HK-2 (cell line): ENCODE measurements around the gene SH3PXD2A.
"Not testable (repeated sequence)": the region's sequence is repeated elsewhere in the genome, so short reads cannot be mapped to it uniquely, and the experiment has no call there.

Source experiments
- DNase-seq: peaks from one replicate; pipeline ENCODE4 v3.0.0-alpha.2; 2018; ENCODE audit not compliant: unreplicated experiment

The SH3PXD2A gene

DNA sequence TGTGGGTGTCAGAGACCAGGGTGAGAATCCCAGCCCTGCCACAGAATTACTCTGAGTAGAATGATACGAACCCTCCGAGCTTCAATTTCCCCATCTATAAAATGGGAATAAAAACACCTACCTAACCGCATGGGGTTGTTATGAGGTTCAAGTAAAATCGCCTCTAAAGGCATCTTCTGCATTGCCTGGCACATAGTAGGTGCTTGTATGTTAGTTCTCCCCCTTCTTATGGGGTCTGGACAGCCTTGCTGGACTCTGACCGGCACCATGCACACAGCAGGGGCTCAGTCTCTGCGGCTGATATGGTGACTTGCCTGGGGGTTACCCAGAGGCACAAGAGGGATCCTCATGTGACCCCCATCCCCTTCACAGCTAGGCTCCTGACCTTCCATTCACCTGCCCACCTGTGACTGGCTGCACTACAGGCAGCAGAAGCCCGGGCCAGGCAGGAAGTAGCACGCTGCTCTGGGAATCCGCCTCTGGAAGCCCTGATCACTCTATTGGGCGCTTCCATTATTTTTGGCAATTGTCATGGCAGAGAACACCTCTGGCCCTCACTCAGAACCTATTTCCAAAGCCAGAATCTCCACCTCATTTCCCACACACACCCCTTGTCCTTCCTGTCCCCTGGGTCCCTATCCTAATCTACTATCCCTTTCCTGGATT lies 6.0 kb downstream of the SH3PXD2A start:
- DNase-seq = no peak

DNA sequence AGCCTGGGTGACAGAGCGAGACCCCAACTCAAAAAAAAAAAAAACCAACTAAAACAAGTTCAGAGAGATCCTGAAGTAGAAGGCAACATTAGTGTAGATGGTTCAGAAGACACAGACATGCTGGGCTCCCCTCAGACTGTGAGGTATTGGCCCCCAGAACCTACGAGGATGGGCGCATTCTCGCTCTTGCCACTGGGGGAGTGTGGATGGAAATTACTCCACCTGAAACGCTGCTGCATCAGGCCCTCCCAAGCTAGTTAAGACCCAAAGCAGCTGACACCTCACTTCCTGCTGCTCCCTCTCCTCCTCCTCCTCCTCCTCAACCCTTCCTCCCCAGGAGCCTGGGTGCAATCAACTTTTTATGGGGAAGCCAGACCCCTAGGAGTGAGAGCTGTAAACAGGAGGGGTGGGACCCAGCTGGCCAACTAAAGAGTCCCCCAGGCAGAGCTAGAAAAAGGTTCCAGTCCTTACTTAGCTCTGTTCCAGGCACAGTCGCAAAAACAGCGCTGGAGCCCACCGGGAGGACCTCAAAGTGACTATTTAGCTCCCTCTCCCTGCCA lies 7.4 kb downstream of the SH3PXD2A start:
- DNase-seq = no peak

GRCh38 chr10:103847346-103847745 lies 8.0 kb downstream of the SH3PXD2A start:
- no peak for DNase-seq

GRCh38 chr10:103845972-103846371 lies 9.4 kb downstream of the SH3PXD2A start:
- DNase-seq = no peak

DNA sequence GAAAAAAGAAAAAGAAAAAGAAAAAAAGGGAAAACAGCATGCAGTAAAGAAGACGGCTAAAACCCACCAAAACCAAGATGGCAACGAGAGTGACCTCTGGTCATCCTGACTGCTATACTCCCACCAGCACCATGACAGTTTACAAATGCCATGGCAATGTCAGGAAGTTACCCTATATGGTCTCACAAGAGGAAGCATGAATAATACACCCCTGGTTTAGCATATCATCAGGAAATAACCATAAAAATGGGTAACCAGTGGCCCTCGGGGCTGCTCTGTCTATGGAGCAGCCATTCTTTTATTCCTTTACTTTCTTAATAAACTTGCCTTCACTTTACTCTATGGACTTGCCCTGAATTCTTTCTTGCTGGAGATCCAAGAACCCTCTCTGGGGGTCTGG lies 10.0 kb downstream of the SH3PXD2A start:
- not testable (repeated sequence) for DNase-seq

DNA sequence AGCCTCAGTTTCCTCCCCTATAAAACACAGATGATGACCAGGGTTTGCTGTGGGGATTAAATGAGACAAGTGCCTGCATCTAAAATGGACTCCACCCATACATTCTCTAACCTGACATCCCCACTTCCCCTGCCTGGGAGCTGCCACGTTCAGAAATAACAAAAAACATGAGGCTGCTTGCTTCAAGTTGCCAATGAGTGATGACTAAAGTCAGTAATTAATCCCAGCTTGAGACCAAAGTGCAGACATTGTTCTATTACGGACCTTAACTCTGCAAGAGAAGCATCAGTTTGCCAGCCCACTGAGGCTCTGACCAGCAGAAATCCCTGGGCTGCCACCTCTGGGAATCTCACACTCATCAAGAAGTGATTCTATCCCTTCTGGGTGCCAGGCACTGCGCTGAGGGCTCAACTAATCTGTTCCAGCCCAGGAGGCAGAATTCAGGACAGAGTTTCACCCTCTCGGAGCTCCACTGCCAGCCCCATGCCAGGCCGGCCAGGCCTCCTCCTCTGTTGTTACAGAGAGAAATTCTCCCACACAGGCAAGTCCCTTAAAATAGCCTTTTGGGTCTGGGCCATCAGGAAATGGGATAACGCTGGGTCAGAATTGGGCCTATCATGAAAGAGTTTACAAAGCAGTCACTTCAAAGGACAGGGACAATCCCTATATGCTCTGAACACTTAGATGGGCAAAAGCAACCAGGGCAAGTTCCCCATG lies 11.4 kb downstream of the SH3PXD2A start:
- DNase-seq = no peak

GRCh38 chr10:103843045-103843444 lies 12.3 kb downstream of the SH3PXD2A start:
- DNase-seq = no peak

DNA sequence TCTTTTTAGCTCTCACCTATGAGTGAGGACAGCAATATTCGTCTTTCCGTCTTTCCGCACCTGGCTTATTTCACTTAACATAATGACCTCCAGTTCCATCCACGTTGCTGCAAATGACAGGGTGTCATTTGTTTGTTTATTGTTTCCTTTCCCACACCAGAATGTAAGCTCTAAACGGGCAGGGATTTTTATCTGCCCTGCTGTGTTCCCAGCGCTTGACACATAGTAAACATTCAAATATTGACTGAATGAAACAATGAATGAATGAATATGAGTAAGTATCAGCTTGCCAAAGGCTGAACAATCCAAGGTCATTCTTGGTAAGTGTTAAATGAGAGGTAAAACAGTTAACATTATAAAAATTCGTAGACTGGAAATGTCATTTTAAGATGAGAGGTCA lies 12.8 kb downstream of the SH3PXD2A start:
- no peak for DNase-seq

GRCh38 chr10:103841519-103841918 lies 13.9 kb downstream of the SH3PXD2A start:
- no peak for DNase-seq

GRCh38 chr10:103840740-103841070 lies 14.7 kb downstream of the SH3PXD2A start:
- DNase-seq = no peak

DNA sequence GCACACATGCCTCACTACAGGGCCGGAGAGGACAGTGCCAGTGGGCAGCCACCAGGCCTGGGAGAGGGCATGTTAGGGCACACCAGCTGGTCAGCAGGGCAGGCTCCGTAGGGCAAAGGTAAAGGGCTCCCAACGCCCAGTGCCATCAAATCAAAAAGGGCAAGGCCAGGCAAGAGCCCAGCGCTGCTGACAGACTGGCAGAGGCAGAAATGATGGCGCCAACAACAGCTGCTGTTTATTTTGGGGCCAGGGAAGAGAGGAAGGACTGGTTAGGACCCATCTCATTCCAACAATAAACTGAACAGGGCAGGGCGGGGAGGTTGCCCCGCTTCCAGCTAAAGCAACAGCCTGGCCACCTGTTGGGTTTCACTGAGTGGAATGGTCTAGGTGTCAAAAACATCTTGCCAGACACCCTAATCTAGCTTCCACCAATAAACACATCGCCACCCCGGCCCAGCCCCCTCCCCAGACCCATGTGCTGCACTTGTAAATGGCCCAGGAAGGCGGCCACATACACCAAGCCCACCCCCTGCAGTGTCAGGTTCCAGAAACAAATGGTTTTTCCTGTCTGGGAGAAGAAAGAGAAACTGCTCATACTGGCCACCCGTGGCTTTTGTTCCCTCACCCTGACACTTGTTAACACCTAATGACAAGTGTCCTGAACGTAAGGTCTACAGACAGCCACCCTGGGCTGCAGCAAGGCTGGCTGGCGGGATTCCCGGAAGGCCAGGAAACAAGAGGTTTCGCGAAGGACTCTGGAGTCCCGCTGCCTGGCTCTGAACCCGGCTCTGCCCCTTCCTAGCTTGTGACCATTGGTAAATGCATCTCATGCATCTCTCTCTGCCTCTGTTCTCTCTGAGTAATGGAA lies 15.3 kb downstream of the SH3PXD2A start:
- DNase-seq = no peak

GRCh38 chr10:103839519-103839871 lies 15.9 kb downstream of the SH3PXD2A start:
- DNase-seq = no peak

DNA sequence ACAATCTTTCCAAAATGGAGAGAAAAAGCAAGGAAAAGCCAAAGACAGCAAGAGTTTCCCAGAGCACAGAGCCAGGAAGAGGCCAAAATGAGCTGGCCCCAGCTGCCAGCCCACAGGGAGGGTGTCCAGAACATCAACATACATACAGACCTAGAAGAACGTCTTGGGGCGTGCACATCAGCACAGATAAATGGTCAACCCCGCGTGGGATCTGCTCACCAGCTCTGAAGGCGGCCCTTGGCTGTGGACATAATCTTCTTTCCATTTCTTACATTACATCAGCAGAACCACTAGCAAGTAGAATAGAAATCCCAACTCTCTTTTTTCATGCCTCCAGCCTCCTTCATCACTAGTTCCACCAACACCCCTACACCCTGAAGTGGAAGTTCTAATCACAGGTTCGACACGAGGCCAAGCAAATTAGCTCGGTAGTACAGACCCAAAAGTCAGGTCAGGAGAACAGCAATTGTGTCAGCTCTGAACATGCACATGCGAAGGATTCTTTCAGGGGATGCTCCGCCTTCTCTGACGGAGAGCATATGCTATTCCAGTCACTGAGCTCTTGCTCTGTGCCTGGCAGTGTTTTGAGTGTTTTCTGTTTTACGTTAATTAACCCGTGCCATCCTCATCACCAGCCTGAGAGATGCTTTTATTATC lies 16.4 kb downstream of the SH3PXD2A start:
- DNase-seq = no peak

DNA sequence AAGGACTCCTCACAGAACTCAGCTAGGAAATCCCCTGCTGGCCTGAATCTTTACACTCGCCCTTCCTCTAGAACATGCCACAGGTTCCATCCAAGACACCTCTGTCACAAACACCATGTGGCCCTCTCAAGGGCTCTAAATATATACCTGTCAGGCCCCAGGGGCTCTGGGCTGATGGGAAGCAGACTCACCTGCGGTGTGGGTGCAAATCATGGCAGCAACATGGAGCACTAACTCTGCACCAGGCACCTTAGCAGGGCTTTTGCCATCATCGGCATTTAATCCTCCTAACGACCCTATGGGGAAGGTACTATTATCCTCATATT lies 17.3 kb downstream of the SH3PXD2A start:
- no peak for DNase-seq

GRCh38 chr10:103837370-103838069 lies 17.9 kb downstream of the SH3PXD2A start:
- no peak for DNase-seq

DNA sequence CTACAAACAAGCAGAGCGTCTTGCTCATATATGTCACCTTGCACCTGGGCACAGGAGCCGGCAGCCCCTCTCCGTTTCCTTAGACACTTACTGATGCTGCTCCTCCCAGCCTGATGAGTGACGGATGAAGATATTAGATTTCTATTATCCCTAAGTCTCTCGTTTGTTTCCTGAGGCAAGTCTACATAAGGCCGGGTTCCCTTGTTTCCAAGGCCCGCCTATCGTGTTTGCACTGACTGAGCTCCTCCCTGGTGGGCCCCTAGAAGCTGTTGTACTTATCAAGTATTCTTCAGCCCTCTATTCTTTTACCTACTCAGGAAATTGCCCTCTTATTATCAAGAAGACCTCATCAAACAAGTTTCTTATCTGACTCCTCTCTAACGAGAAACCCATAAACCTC lies 18.5 kb downstream of the SH3PXD2A start:
- DNase-seq = no peak

DNA sequence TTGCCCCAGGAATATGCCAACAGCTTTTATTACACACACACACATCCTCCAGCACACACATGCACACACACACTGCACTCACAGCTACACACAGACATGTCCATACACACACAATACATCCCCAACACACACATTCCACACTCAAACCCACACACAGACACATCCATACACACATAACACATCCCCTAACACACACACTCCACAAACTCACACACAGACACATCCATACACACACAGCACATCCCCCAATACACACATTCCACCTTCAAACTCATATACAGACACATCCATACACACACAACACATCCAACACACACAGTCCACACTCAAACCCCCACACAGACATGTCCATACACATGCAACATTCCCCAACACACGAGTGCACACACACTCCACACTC lies 19.1 kb downstream of the SH3PXD2A start:
- DNase-seq = no peak

GRCh38 chr10:103835096-103836050 lies 20.0 kb downstream of the SH3PXD2A start:
- DNase-seq = no peak

DNA sequence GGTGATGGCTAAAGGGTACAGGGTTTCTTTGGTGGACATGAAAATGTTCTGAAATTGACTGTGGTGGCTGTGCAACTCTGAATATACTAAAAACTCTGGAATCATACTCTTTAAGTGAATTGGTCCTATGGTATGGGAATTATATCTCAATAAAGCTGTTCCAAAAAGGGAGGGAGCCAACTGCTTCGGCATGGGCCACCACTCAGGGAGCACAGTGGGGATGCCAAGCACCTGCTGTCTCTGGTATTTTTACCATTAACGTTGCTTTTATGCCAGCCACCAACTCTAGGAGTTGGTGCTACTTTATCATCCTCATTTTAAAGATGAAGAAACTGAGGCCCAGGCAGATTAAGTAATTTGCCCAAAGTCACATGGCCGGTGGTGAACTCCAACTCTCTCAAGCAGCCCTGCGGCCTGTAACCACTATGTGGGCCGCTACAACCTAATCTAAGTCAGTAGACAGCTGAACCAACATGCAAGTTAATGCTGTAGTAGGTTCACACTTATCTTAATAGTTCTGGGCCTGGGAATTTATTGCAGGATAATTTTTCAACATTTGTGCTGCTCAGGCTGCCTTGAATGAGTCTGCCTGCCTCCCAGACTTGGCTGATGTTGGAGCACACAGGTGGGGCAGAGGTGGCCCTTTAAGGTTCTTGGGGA lies 20.8 kb downstream of the SH3PXD2A start:
- no peak for DNase-seq
